Measurements from ENCODE around the gene MAD1L1.
A peak's percentile ranks its signal among the peaks of the same experiment; 100 is the strongest.

The MAD1L1 gene

GRCh38 chr7:1845536-1846311 is 387.0 kb downstream of the MAD1L1 start:
- Histone ChIP-seq H3K36me3 (ENCODE audit: low read depth) (no peaks in the 10 kb centered on the region), H3K9me3 (ENCODE audit: severe bottlenecking) (no peaks in the 10 kb centered on the region), H3K4me3 (ENCODE audit: severe bottlenecking) (no peak overlapping the region), H3K27me3 (ENCODE audit: insufficient read depth, poor library complexity, severe bottlenecking) (no peaks in the 10 kb centered on the region), H3K4me1 (ENCODE audit: insufficient read depth, poor library complexity, severe bottlenecking) (no peaks in the 10 kb centered on the region), H3K27ac (ENCODE audit: poor library complexity, severe bottlenecking) (no peak overlapping the region)
- peak; percentile 49 for DNase-seq (ENCODE audit: low spot score)
- TF ChIP-seq CTCF (IDR thresholded peaks at IDR 0.05; ENCODE audit: poor library complexity, severe bottlenecking) = no peak
- ATAC-seq (ENCODE audit: low read depth) = no peak

- peak; percentile 51 for DNase-seq (ENCODE audit: low spot score)
- no peak for ATAC-seq (ENCODE audit: low read depth)
- H3K4me1 ChIP-seq (ENCODE audit: insufficient read depth, poor library complexity, severe bottlenecking) = no peaks in the 10 kb centered on the region
- no peaks in the 10 kb centered on the region for H3K9me3 ChIP-seq (ENCODE audit: severe bottlenecking)
- H3K4me3 ChIP-seq (ENCODE audit: severe bottlenecking) = no peak overlapping the region
- TF ChIP-seq CTCF (IDR thresholded peaks at IDR 0.05; ENCODE audit: poor library complexity, severe bottlenecking) = no peak
- no peak overlapping the region for H3K27ac ChIP-seq (ENCODE audit: poor library complexity, severe bottlenecking)
- H3K27me3 ChIP-seq (ENCODE audit: insufficient read depth, poor library complexity, severe bottlenecking) = no peaks in the 10 kb centered on the region
- H3K36me3 ChIP-seq (ENCODE audit: low read depth) = no peaks in the 10 kb centered on the region
Measured at GRCh38 chr7:1844951-1845390, 387.8 kb downstream of the MAD1L1 start.

GRCh38 chr7:1844336-1844950 is 388.3 kb downstream of the MAD1L1 start:
- ATAC-seq (ENCODE audit: low read depth) = no peak
- Histone ChIP-seq H3K36me3 (ENCODE audit: low read depth) (no peaks in the 10 kb centered on the region), H3K27me3 (ENCODE audit: insufficient read depth, poor library complexity, severe bottlenecking) (no peaks in the 10 kb centered on the region), H3K4me1 (ENCODE audit: insufficient read depth, poor library complexity, severe bottlenecking) (no peaks in the 10 kb centered on the region), H3K27ac (ENCODE audit: poor library complexity, severe bottlenecking) (no peak overlapping the region), H3K9me3 (ENCODE audit: severe bottlenecking) (no peaks in the 10 kb centered on the region), H3K4me3 (ENCODE audit: severe bottlenecking) (no peak overlapping the region)
- TF ChIP-seq CTCF (IDR thresholded peaks at IDR 0.05; ENCODE audit: poor library complexity, severe bottlenecking) = no peak
- peak; percentile 60 for DNase-seq (ENCODE audit: low spot score)

- Histone ChIP-seq H3K4me3 (ENCODE audit: severe bottlenecking) (no peak overlapping the region), H3K9me3 (ENCODE audit: severe bottlenecking) (no peaks in the 10 kb centered on the region), H3K4me1 (ENCODE audit: insufficient read depth, poor library complexity, severe bottlenecking) (no peaks in the 10 kb centered on the region), H3K36me3 (ENCODE audit: low read depth) (no peaks in the 10 kb centered on the region), H3K27me3 (ENCODE audit: insufficient read depth, poor library complexity, severe bottlenecking) (no peaks in the 10 kb centered on the region), H3K27ac (ENCODE audit: poor library complexity, severe bottlenecking) (no peak overlapping the region)
- TF ChIP-seq CTCF (IDR thresholded peaks at IDR 0.05; ENCODE audit: poor library complexity, severe bottlenecking) = no peak
- DNase-seq (ENCODE audit: low spot score) = peak; percentile 56
- no peak for ATAC-seq (ENCODE audit: low read depth)
Measured at GRCh38 chr7:1843921-1844335, 388.8 kb downstream of the MAD1L1 start.

Data from RWPE2 (cell line).